A673 (cell line): Measurements from ENCODE around the gene ARMH2. TPM values are rescaled to one million over a fixed set of nuclear protein-coding genes. Genes with fewer than 3 reads are reported as not detected.

Experiments
- BruUV-seq: library from RNA; stranded (reverse); fragments of 400-500 nt; replicated peaks from 2 replicates; lab custom pipeline; 2021; lab: Mats Ljungman, UMichigan
- CTCF ChIA-PET: fragments of 300-600 bp; sonication (Branson Sonifier 250); formaldehyde crosslinking; loops from one replicate; lab custom pipeline; 2022; ENCODE audit warnings: antibody characterized with exemption; lab: Charles Lee
- POLR2A ChIA-PET: fragments of 300-600 bp; sonication (Branson Sonifier 250); formaldehyde crosslinking; loops from one replicate; lab custom pipeline; 2022; ENCODE audit warnings: antibody characterized with exemption; ENCODE audit not compliant: low non-redundant PET; lab: Charles Lee
- DNase-seq: peaks from one replicate; pipeline ENCODE4 v3.0.0-alpha.2; 2015; ENCODE audit warnings: low spot score
- H3K27ac ChIP-seq: fragments of 200-600 bp; sonication (generic); 2 replicates; pipeline ENCODE4 v1.5.1; 2016; ENCODE audit warnings: mixed run types, low read depth, mild to moderate bottlenecking, mixed read lengths, antibody characterized with exemption, low read length; ENCODE audit not compliant: poor library complexity, severe bottlenecking
- H3K27me3 ChIP-seq: fragments of 200-600 bp; sonication (generic); replicated peaks from 2 replicates; pipeline ENCODE4 v1.6.1; 2017; ENCODE audit warnings: mixed run types, low read depth, mild to moderate bottlenecking, mixed read lengths, antibody characterized with exemption, low read length; ENCODE audit not compliant: insufficient read depth, poor library complexity
- H3K36me3 ChIP-seq: fragments of 200-600 bp; sonication (generic); 2 replicates; pipeline ENCODE4 v1.6.1; 2016; ENCODE audit warnings: mixed run types, mild to moderate bottlenecking, mixed read lengths, antibody characterized with exemption, low read length; ENCODE audit not compliant: insufficient read depth, poor library complexity, severe bottlenecking
- H3K4me1 ChIP-seq: fragments of 200-600 bp; sonication (generic); 2 replicates; pipeline ENCODE4 v1.6.1; 2017; ENCODE audit warnings: mixed run types, mild to moderate bottlenecking, mixed read lengths, antibody characterized with exemption, low read length; ENCODE audit not compliant: insufficient read depth, poor library complexity, severe bottlenecking
- H3K4me3 ChIP-seq: fragments of 200-600 bp; sonication (generic); 2 replicates; pipeline ENCODE4 v1.5.1; 2016; ENCODE audit warnings: low read depth, mixed run types, mild to moderate bottlenecking, mixed read lengths, low read length; ENCODE audit not compliant: poor library complexity, severe bottlenecking
- H3K9me3 ChIP-seq: fragments of 200-600 bp; sonication (generic); 2 replicates; pipeline ENCODE4 v1.6.1; 2016; ENCODE audit warnings: mixed run types, low read depth, mild to moderate bottlenecking, mixed read lengths, antibody characterized with exemption, low read length; ENCODE audit not compliant: poor library complexity, severe bottlenecking
- CTCF ChIP-seq: fragments of 300-800, 200-600 bp; sonication (generic); conservative IDR thresholded peaks from 2 replicates; pipeline ENCODE4 v1.5.1; 2017; ENCODE audit warnings: low read depth, mild to moderate bottlenecking, antibody characterized with exemption, low read length, moderate library complexity, mixed read lengths
- EZH2 ChIP-seq: fragments of 200-600 bp; sonication (generic); IDR thresholded peaks from 2 replicates; pipeline ENCODE4 v1.6.1; 2017; ENCODE audit warnings: borderline replicate concordance, low read depth, mild to moderate bottlenecking, mixed read lengths, antibody characterized with exemption, low read length; ENCODE audit not compliant: poor library complexity, severe bottlenecking
- intact Hi-C: fragments of 100-400 bp; cut with micrococcal nuclease; formaldehyde crosslinking; loops from one replicate; pipeline ENCODE4 v1.10.0; 2022; ENCODE audit not compliant: unreplicated experiment
- total RNA-seq: library from RNA; stranded (reverse); gene quantifications from 2 replicates; pipeline ENCODE4 v1.2.3, GENCODE V29; 2021

ARMH2 gene
- total RNA-seq, 1 experiment from 2014 or later, result not detected

DNA sequence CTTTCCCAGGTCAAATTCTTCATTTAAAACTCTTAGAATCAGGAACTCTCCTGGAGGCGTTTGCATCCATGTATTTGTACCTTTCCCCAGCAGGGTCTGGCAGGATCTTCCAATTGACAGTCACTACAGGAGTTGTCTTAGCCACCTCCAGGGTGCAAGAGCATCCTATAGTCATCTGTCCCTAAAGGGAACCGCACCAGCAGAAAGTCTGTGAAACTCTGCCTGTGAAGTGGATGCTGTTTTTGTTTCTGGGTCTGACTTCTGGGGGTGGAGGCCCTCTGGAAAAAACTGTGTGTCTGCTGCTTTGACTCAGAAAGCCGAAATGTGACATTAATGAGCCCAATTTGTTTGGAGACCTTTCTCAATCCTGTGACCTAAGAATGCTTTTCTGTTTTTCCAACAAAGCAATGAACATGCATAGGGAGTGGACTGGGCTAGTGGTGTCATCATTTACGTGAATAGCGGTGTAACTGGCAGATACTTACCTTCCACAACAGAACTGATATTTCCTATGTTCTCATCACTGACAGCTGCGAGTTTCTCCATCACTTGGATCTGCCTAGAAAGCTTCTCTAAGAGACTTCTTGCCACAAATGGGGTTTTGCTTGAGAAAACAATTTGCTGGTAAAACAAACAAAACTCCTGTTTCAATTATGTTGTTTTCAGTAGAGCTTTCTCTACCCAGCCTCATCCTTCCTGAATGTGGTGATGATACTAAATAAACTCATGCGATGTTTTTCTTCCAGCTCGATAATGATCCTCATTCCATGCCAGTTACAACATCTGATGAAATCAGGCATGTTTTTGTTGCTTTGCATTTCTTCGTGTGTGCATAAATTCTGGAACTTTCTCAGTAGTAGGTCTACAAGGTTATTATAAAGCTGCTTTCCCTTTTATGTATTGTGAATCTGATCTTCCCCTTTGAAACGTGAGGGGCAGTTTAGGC is 33.3 kb upstream of the ARMH2 start:
- ChIA-PET CTCF (interaction anchor here (0.9 kb wide), 1 partner anchor 24 kb away, joined by 3 read pairs; no protein-coding TSS in a partner anchor), POLR2A (no interaction called here)
- no TSS peak for BruUV-seq
- intact Hi-C loops, result no loop called here
- Histone ChIP-seq H3K27ac (no peak overlapping the region), H3K4me3 (no peak overlapping the region), H3K4me1 (peaks cover 3% of the 10 kb centered on the region), H3K36me3 (no peaks in the 10 kb centered on the region), H3K27me3 (no peaks in the 10 kb centered on the region), H3K9me3 (no peaks in the 10 kb centered on the region)
- TF ChIP-seq EZH2, result no peak
- TF ChIP-seq CTCF, result no peak
- DNase-seq, result no peak

GRCh38 chr6:24829657-24830056 is 30.9 kb upstream of the ARMH2 start:
- Histone ChIP-seq H3K27me3 (no peaks in the 10 kb centered on the region), H3K9me3 (no peaks in the 10 kb centered on the region), H3K36me3 (no peaks in the 10 kb centered on the region), H3K4me1 (no peaks in the 10 kb centered on the region), H3K4me3 (no peak overlapping the region), H3K27ac (no peak overlapping the region)
- 0 out of 2 replicates have a peak, but pooled peaks have one; percentile 12 for TF ChIP-seq CTCF
- TF ChIP-seq EZH2, result no peak
- DNase-seq, result no peak
- intact Hi-C loops, result no loop called here
- no TSS peak for BruUV-seq
- POLR2A ChIA-PET, result no interaction called here
- CTCF ChIA-PET, result interaction anchor here (0.9 kb wide), 1 partner anchor 26 kb away, joined by 4 read pairs; no protein-coding TSS in a partner anchor

DNA sequence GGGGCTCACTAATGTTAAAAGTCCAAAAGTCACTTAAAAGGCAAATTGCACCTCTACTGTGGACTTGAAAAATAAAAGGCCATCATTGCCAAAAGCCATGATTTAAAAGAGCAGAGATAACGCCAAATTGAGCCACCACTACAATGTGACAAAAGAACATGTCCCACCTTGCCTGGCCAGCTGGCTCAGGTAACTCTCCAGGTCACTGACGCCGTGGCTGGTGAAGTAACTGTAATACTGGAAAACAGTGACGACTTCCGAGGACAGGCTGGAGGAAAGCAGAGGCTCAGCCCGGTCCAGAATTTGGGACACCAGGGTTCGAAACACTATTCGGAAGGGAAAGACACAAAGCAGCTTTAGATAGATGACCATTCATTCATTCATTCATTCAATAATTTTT is 29.3 kb upstream of the ARMH2 start:
- no peak overlapping the region for H3K27ac ChIP-seq
- H3K4me3 ChIP-seq, result no peak overlapping the region
- ChIA-PET CTCF (no interaction called here), POLR2A (no interaction called here)
- H3K36me3 ChIP-seq, result no peaks in the 10 kb centered on the region
- BruUV-seq, result no TSS peak
- H3K27me3 ChIP-seq, result no peaks in the 10 kb centered on the region
- no peaks in the 10 kb centered on the region for H3K9me3 ChIP-seq
- intact Hi-C loops, result no loop called here
- no peak for DNase-seq
- no peaks in the 10 kb centered on the region for H3K4me1 ChIP-seq
- TF ChIP-seq CTCF (no peak), EZH2 (no peak)
